GM18868 (cell line): ENCODE measurements around the gene SLC25A48.
"Not testable (repeated sequence)": the region's sequence is repeated elsewhere in the genome, so short reads cannot be mapped to it uniquely, and the experiment has no call there.

Experiments used
- ATAC-seq: cut with Tn5 transposase; IDR thresholded peaks from one replicate; pipeline ENCODE4 v1.9.1; 2021; ENCODE audit warnings: mild to moderate bottlenecking, moderate library complexity; ENCODE audit not compliant: unreplicated experiment

Gene SLC25A48

DNA sequence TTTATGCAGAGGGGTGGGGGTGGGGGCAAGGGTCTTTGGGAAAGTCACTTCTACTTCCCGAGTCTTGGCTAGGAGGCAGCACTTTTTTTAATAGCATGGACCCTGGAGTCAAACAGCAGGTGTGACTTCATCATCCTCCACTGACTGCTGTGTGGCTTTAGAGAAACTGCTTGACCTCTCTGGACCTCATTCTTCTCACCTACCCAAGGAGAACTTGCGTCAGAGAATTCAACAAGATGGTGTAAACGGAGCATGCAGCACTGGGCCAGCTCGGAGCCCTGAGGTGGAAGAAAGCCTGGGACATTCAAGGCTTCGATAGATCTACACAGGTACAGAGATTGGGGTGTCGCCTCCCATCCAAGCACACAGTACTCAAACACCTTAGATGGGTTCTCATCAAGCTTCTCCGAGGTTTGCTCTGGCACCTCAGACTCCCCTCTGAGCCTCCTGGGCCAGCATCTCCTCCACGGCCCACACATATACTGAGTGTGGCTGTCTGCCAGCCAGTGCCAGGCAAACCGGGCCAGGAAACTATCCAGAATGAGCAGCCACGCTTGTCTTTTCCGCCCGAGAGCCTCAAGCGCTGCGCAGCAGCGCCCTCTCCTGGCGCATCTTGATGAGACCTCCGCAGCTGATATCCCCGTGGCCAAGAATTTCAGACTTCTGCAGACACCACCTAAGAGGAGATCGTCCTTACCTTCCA is 4.6 kb upstream of the SLC25A48 start:
- peak; percentile 45 for ATAC-seq

DNA sequence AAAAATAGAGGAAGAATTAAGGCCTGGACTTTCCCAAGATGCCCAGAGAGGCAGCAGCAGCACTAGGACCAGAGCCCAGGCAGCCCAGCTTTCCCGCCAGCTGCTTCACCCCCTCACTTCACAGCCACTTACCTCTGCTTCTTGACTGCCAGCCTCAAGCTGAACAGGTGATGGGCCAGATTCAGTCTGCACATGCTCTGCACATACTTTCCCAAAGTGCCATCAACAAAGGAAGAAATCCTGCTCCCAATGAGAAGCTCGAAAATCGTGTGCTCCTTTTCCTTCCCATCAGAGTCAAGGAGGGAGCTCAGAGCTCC is 4.1 kb upstream of the SLC25A48 start:
- no peak for ATAC-seq

DNA sequence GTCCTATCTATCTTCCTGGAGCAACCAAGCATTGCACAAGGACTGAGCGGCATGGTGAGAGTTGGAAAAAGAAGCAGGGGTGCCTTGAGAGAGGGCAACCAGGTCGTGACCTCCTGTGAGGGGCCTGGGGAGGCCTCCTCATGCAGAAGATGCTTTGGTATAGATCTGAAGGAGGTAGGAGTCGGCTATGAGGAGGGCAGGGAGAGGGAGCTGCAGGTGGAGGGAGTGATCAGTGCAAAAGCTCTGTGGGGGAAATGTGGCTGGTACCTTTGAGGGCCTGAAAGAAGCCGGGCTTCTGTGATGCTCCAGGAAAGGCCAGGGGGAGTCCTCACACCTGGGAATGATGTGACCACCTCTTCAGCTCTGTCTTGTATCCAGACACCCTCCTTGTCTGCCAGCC is 3.6 kb upstream of the SLC25A48 start:
- ATAC-seq: no peak

DNA sequence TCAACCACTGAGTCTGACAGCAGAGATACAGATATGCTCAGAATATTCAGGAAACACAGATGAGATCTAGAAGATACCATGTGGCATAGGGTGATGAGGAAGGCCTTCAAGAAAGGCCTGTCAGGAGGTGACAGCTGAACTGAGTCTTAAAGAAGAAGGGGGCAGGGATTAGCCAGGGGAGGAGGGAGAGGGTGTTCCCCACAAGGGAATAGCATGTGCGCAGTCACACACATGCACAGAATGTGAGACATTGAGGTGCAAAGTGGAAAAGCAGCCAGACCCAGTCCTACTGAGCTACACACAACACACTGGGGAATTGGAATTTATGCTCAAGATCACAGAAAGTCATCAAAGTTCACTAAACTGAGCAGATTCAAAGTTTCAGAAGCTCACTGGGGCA is 3.0 kb upstream of the SLC25A48 start:
- no peak for ATAC-seq

DNA sequence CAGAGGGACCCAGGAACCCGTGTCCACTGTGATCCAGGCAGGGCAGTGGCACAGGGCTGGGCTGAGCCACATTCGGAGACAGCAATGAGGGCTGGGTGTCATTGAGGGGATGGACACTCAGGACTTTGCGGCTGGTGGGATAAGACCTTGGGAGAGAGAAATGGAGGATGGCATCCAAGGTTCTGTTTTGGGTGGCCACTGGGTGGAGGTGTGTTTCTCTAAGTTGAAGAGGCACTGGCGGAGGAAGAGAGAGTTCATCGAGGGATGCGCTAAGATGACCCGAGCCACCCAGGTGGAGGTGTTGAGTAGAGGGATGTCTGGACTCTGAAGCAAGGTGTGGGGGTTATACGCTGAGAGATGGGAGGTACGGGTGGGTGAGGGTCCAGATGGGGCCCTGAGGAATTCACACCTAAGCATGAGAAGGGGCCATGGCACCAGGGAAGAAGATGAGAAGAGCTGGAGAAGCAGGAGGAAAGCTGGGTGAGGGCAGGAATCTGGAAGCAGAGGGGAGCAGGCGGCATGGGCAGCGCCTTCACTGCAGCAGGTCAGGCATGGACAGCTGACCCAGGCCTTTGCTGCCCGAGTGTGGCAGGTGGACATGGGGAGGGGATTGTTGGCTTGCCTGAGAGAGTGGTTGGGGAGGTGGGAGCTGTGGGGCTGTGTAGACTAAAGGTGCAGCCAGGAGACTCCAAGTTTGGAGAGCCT is 2.5 kb upstream of the SLC25A48 start:
- ATAC-seq: no peak

DNA sequence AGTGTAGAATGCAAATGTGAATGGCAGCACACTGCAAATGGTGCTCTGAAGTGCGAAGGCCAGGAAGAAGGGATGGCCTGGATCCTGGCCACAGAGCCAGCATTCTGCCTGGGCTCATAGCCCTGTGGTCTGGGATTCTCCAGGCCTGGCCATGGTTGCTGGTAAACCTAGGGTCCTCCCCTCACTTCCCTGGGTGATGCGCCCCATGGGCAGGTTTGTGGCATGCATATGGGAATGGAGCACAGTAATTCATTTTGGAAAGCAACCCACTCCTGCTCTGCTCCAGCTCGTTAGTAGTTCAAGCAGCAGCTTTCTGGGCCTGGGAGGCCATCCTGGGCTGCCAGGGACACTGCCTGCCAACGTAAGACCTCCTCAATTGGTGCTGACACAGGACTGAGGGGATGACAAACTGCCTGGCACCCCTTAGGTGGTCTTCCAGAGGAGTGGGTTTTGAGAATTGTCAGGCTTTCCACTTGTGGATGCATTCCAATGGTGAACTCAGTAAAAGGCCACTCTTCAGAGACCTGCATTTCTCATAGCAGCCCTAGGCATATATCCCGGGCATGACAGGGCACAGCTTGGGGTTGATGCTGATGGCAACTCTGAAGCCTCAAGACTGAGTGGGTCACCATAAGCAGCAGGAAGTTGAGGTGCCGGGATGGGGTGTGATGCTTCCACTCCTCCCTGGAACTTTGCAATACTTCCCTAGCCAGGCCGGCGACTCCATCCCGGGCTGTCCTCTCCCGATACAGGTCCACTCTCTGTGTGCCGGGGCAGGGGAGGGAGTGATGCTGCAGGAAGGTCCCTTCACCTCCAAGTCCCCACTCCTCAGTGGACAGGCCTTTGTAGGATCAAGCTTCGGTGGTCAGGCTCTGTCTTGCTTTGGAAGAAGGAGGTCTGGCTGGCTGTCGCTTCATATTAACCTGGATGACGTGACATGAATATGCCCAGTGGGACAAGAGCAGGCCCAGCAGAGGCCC is 1.2 kb upstream of the SLC25A48 start:
- ATAC-seq: no peak

DNA sequence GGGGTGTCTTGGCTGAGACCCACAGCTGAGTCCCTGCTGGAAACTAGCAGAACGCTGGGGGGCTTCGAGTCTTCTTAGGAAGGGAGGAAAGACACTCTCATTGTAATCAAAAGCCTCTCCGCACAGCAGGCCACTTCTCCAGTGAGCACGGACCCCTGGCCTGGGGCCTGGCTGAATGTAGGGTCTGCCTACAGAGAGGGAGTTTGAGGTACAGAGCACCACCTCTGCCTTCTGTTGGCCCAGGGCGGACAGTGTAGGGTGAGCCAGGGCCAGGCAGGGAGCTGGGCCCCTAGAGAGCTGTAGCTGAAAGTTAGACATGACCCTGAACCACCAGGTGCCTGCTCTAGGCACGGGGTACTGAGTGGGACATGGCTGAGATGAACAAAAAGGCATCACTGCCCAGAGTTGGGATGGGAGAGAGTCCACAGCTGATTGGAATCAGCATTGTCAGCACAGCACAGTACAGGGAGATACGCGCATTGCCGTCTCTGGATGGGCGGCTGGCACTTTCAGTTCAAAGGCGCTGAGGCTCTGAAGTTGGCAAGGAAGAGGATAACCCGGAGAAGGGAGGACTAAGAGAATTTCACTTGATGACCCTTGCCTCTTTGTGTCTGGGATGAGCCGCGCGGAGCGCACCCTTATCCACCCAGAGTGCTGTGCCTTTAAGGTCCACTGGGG is 363 bp upstream of the SLC25A48 start:
- peak; percentile 91 for ATAC-seq

DNA sequence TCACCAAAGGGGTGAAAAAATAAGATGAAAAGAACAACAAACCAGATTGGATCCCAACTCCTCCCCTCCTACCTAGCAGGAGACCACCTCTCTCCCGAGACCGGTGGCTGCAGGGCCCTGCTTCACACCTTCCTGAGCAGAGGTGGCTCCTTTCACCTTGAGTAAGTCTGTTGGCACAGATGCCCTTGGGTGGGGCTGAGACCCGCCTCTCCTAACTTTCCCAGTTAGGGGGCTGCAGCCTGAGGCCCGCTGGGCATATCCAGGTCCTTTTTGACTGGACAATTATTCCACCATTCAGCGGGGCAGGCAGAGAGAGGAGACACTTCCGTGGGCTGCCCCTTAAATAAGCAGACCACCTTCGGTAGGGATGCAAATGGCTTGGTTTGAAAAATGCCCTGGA is 1.3 kb downstream of the SLC25A48 start:
- no peak for ATAC-seq

DNA sequence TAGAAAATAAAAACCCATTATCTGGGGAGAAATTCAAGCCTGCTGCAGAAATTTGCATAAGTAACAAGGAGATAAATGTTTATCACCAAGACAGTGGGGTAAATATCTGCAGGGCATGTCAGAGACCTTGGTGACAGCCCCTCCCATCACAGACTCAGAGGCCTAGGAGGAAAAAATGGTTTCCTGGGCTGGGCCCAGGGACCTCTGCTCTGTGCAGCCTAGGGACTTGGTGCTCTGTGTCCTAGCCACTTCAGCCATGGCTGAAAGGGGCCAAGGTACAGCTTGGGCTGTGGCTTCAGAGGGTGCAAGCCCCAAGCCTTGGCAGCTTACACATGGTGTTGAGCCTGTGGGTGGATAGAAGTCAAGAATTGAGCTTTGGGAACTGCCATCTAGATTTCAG is 3.9 kb downstream of the SLC25A48 start:
- ATAC-seq: not testable (repeated sequence)

DNA sequence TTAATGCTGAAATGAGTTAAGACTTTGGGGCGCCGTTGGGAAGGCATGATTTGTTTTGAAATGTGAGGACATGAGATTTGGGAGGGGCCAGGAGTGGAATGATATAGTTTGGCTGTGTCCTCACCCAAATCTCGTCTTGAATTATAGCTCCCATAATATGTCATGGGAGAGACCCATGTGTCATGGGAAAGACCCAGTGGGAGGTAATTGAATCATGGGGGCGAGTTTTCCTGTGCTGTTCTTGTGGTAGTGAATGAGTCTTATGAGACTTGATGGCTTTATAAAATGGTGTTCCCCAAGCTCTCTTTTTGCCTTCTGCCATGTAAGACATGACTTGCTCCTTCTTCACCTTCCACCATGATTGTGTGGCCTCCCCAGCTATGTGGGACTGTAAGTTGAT is 5.1 kb downstream of the SLC25A48 start:
- no peak for ATAC-seq

DNA sequence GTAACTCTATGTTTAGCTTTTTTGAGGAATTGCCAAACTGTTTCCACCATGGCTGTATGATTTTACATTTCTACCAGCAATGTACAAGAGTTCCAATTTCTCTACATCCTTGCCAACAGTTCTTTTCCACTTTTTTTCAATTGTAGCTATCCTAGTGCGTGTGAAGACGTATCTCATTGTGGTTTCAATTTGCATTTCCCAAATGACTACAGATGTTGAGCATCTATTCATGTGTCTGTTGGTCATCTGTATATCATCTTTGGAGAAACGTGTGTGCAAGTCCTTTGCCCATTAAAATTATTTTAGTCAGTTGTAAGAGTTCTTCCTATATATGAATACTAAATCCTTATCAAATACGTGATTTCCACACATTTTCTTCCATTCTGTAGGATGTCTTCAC is 6.5 kb downstream of the SLC25A48 start:
- no peak for ATAC-seq

DNA sequence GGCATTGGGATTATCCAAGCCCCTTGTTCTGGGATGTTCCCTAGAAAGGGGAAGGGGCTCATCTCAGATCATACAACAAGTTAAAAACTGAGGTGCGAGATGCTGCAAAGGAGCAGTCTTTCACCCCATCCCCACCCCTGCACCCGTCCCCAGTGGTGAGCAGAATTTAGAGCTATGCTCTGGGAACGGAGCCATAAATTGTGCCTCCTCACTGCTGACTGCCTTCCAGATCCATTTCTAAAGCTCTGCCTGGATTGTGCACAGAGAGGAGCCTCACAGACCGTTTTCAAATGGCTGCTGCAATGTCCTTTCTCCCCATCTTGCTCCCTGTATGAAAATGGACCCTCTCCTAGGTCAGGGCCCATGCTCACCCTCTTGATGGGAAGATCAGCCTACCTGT is 8.3 kb downstream of the SLC25A48 start:
- ATAC-seq: no peak

DNA sequence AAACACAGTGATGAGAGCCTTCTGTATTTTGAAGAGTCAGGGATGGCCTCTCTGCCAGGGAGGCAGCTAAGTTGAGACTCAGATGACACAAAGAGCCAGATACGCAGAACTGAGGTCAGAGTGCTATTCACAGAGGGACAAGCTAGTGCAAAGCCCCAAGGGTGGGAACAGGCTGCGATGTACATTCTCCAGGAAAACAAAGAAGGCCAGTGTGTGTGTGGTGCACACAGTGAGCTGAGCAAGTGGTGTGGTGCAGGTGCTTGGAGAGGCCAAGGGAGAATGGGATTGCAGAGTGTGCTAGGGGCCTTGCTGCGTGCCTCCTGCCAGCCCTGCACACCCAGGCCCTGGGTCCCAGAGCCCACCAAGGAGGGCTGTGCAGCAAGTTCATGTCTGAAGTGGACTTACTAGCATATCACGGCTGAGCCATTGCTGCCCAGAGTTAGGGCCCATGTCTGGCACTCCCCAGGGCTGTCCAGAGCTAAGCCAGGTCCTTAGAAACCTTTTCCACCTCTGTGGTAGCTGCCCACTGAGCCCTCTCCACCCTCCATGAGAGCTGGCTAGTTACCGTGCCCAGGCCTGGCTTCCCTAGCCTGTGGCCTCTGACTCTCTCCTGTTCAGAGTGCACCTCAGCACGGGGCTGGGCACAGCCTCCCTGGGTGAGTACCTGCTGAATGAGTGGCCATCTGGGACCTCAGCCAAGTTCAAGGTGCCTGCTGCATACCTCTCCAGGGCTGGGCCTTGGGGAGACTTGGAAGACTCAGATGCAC is 9.3 kb downstream of the SLC25A48 start:
- ATAC-seq: no peak

DNA sequence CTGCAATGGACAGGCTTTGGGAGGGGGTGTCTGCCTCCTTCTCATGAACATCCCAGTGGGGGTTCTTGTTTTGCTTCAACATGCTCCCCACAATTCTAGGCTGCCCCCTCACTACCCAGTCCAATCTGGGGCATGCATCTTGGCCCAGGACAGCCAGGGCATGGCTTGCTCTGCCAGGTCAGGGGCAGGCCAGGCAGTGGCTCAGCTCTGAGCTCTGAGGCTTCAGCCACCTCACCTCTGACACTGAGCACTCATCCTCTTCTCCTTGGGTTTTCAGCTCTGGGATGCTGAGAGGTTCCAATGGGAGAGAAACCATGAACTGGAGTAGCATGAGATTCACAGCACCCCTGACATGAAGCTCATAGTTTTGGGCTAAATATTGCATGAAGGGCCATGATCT is 11.8 kb downstream of the SLC25A48 start:
- no peak for ATAC-seq

DNA sequence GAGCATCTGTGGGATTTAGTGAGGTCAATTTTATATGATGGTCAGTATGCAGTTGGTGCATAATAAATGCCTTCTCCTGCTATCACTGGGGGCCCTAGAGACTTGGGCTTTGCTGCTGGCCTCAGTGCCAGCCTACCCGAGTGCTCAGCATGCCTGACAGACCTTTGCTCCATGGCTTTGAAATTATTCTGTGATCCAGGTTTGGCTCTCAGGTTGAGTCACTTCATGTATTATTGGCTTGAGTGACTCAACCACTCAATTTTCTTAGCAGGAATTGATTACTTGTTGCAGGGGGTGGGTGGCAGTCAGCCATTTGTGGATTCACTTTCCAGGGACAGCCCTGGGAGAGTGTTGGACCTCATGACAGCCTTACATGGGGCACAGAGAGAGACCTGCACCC is 13.5 kb downstream of the SLC25A48 start:
- ATAC-seq: no peak

DNA sequence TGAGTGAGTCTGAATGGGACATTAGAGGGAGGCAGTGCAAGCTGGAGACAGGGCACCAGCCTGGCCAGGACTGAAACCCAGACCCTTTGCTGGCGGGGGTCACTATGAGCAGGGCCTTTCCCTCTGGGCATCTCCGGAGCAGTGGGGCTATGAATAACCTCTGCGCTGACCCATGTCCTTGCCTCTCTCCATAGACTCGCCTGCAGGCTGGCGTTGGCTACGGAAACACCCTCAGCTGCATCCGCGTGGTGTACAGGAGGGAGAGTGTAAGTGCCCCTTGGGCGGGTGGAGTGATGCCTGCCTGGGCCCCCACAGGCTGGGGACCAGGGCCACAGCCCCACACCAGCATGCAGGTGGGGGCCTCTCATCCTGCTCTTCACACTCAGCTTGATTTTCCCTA is 15.8 kb downstream of the SLC25A48 start:
- no peak for ATAC-seq

DNA sequence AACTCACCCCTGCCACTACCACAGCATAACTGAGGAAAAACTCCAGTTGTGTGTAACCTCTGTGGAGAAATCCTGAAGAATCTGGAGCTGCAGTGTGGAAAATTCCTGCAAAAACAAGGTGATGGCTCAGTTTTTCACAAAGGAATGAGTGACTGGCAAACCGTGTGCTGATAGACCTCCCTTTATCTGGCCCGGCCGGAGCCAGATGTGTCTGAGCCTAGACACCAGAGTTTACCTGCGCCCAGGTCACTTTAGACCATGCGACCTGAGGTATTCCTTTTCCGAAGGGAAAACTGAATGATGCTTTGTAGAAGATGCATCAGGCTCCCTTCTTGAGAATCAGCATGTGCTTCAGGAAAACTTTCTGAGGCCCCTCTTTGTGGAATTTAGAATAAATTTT is 16.2 kb downstream of the SLC25A48 start:
- ATAC-seq: no peak

DNA sequence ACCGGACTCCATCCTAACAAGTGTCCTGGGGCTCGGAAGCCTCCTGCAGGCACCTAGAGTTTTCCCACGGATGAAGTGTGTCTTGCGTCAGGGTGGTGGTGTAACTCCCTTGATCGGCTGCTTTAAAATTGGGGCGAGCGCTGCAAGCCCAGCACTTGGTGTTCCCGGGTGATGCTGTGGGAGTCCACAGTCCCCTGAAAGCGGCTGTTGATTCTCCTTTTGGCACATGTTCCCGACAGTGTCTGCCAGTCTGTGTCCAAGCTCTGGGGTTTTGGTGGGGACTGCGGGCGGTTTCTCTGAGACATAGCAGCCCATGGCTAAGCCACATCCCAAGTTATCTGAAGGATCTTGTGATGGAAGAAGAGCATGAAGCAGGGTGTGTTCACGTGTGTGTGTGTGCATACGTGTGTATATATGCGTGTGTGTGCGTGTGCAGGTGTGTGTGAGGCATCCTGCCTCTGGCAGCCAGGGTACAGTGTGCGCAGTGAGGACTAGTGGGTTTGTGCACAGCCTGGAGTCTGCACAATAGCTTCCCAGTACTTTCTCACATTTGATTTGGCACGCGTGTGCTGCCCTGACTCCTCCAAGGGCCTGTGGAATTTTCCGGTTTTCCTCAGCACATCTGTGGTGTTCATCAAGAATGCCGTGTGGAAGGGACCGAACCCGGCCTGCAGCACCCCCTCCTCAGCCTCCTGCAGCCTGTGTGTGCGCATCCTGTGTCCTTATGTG is 16.9 kb downstream of the SLC25A48 start:
- ATAC-seq: no peak

DNA sequence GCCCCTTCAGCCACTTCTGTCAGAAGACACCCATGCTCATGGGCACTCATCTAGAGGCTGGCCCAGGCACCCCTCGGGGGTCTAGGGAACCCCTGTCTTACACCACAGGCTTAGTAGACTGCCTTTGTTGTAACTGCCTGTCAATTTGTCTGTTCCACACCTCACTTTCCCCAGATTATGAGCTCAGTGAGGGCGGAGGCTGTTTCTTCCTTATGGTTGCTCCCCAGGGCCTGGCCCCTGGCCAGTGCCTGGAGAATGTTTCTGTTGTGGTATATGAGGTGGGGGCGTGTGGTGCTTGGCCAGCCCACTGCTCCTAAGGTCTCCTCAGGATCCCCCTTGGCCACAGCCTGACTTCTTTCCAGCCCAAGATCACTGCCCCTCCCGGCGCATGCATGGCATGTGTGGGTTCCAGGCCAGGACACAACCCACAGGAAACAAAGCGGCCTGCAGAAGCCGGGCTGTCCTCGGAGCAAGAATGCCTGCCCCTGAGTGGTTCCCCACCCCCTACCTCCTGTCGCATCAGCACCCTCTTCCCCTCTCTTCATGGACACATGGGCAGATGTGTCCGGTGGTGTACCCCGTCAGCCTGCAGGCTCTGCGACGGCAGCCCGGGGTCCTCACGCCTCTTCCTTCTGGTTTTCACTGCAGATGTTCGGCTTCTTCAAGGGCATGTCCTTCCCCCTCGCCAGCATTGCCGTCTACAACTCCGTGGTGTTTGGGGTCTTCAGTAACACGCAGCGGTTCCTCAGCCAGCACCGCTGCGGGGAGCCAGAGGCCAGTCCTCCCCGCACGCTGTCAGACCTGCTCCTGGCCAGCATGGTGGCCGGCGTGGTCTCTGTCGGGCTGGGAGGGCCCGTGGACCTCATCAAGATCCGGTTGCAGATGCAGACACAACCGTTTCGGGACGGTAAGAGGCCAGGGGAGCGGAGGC is 17.7 kb downstream of the SLC25A48 start:
- ATAC-seq: no peak
